ENCODE results near the gene JAK1.

DNA sequence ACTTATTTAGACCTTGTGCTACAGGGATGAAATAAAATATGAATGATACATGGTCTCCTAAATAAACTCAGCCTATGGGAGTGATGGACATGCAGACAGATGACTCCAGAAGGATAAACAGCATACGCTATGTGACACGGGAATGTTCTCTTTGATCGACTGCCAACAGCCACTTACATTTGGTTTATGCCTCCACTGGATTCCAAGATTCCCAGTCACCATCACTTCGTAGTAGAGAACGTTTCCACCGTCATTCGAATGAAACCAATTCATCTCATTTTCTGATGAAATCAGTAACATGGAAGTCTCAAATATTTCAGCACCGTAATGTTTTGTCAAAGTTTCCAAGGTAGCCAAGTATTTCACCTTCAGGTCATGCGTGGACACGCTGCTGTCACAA, 99.7 kb downstream of the JAK1 start:
- TF ChIP-seq, protein P1, sequence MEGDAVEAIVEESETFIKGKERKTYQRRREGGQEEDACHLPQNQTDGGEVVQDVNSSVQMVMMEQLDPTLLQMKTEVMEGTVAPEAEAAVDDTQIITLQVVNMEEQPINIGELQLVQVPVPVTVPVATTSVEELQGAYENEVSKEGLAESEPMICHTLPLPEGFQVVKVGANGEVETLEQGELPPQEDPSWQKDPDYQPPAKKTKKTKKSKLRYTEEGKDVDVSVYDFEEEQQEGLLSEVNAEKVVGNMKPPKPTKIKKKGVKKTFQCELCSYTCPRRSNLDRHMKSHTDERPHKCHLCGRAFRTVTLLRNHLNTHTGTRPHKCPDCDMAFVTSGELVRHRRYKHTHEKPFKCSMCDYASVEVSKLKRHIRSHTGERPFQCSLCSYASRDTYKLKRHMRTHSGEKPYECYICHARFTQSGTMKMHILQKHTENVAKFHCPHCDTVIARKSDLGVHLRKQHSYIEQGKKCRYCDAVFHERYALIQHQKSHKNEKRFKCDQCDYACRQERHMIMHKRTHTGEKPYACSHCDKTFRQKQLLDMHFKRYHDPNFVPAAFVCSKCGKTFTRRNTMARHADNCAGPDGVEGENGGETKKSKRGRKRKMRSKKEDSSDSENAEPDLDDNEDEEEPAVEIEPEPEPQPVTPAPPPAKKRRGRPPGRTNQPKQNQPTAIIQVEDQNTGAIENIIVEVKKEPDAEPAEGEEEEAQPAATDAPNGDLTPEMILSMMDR (IDR thresholded peaks at IDR 0.05): no peak
- TF ChIP-seq EP300 (IDR thresholded peaks at IDR 0.05) (no peak), POLR2AphosphoS5 (IDR thresholded peaks at IDR 0.05) (no peak), POLR2A (IDR thresholded peaks at IDR 0.05) (no peak)

All from sigmoid colon (tissue), 4 donors.